ENCODE results near the gene CCSER1. TPM values are rescaled to one million over a fixed set of nuclear protein-coding genes. Genes with fewer than 3 reads are reported as not detected.

Gene CCSER1
- total RNA-seq, 1 donor, result under 0.01 TPM

GRCh38 chr4:91630054-91630453 lies 1502.9 kb downstream of the CCSER1 start:
- H3K4me3 ChIP-seq (ENCODE audit: low read depth, low read length), result no peak overlapping the region
- TF ChIP-seq CTCF (IDR thresholded peaks at IDR 0.05; ENCODE audit: insufficient read depth, low read length), result no peak
- no peak for DNase-seq (ENCODE audit: low read depth)

GRCh38 chr4:91630764-91631163 lies 1503.6 kb downstream of the CCSER1 start:
- no peak for DNase-seq (ENCODE audit: low read depth)
- no peak for TF ChIP-seq CTCF (IDR thresholded peaks at IDR 0.05; ENCODE audit: insufficient read depth, low read length)
- no peak overlapping the region for H3K4me3 ChIP-seq (ENCODE audit: low read depth, low read length)

GRCh38 chr4:91631335-91631734 lies 1504.1 kb downstream of the CCSER1 start:
- no peak for TF ChIP-seq CTCF (IDR thresholded peaks at IDR 0.05; ENCODE audit: insufficient read depth, low read length)
- no peak for DNase-seq (ENCODE audit: low read depth)
- no peak overlapping the region for H3K4me3 ChIP-seq (ENCODE audit: low read depth, low read length)

- no peak for TF ChIP-seq CTCF (IDR thresholded peaks at IDR 0.05; ENCODE audit: insufficient read depth, low read length)
- DNase-seq (ENCODE audit: low read depth), result no peak
- H3K4me3 ChIP-seq (ENCODE audit: low read depth, low read length), result no peak overlapping the region
Observed at GRCh38 chr4:91636083-91636482, 1508.9 kb downstream of the CCSER1 start.

Small RNA genes lying within 50 kb of the gene (small RNA-seq; reads per million reads assigned to genes)
- gene AC093729.1 (not detected), gene TMSB4XP8 (1.4 reads per million, percentile 52 among the genes with 10 or more reads in this experiment)

Other genes starting within 250 kb of the CCSER1 start
- 0.45 and 3.7 TPM in 2 replicates for gene MMRN1, start 232.5 kb upstream of the CCSER1 start, total RNA-seq (ENCODE audit: low replicate concordance)

All from fibroblast of the aortic adventitia (primary cell).